OCI-LY3 (cell line): ENCODE data around the gene HRH1.

Source experiments
- H2AFZ ChIP-seq: fragments of 200-600, 300-600 bp; shearing (Covaris generic); 2 replicates; pipeline ENCODE4 v1.6.0; 2014; ENCODE audit warnings: antibody characterized with exemption, low read depth, low read length
- H3K27ac ChIP-seq: fragments of 200-600, 300-600 bp; sonication (generic); 2 replicates; pipeline ENCODE4 v1.5.1; 2014; ENCODE audit warnings: mild to moderate bottlenecking, low read length, moderate library complexity, mixed read lengths
- H3K27me3 ChIP-seq: fragments of 200-600, 300-600 bp; sonication (generic); 2 replicates; pipeline ENCODE4 v1.6.1; 2014; ENCODE audit warnings: low read depth, low read length, mixed read lengths
- H3K36me3 ChIP-seq: fragments of 200-600, 300-600 bp; sonication (generic); replicated peaks from 2 replicates; pipeline ENCODE3; 2014; ENCODE audit warnings: low read depth, low read length, mixed read lengths
- H3K4me1 ChIP-seq: fragments of 300-600, 200-600 bp; sonication (generic); 2 replicates; pipeline ENCODE4 v1.6.1; 2014; ENCODE audit warnings: low read length, mixed read lengths
- H3K4me2 ChIP-seq: fragments of 200-600, 300-600 bp; sonication (generic); 2 replicates; pipeline ENCODE4 v1.6.1; 2014; ENCODE audit warnings: low read length, mixed read lengths
- H3K4me3 ChIP-seq: fragments of 300-600, 200-600 bp; sonication (generic); 2 replicates; pipeline ENCODE4 v1.5.1; 2014; ENCODE audit warnings: antibody characterized with exemption, mild to moderate bottlenecking, low read length, moderate library complexity
- H3K79me2 ChIP-seq: fragments of 300-600, 200-600 bp; shearing (Covaris generic); 2 replicates; pipeline ENCODE4 v1.6.1; 2014; ENCODE audit warnings: mild to moderate bottlenecking, low read length, mixed read lengths
- H3K9ac ChIP-seq: fragments of 300-600, 200-600 bp; shearing (Covaris generic); 2 replicates; pipeline ENCODE4 v1.6.0; 2014; ENCODE audit warnings: mild to moderate bottlenecking, low read length, moderate library complexity
- H3K9me3 ChIP-seq: fragments of 200-600, 300-600 bp; shearing (Covaris generic); 2 replicates; pipeline ENCODE4 v1.6.1; 2014; ENCODE audit warnings: low read length, mixed read lengths; ENCODE audit not compliant: insufficient read depth
- H4K20me1 ChIP-seq: fragments of 200-600, 300-600 bp; sonication (generic); 2 replicates; pipeline ENCODE4 v1.6.1; 2016; ENCODE audit warnings: low read length, mixed read lengths; ENCODE audit not compliant: insufficient read depth
- EZH2phosphoT487 ChIP-seq: fragments of 200-600 bp; shearing (Covaris generic); IDR thresholded peaks from 2 replicates; pipeline ENCODE4 v1.6.1; 2018; ENCODE audit warnings: antibody characterized with exemption, mixed run types, low read depth
- TF ChIP-seq, protein P1 (sequence below): fragments of 200-600, 300-600 bp; sonication (generic); IDR thresholded peaks from 2 replicates; pipeline ENCODE4 v1.5.1; 2014; ENCODE audit warnings: antibody characterized with exemption, low read length, low read depth

The HRH1 gene

DNA sequence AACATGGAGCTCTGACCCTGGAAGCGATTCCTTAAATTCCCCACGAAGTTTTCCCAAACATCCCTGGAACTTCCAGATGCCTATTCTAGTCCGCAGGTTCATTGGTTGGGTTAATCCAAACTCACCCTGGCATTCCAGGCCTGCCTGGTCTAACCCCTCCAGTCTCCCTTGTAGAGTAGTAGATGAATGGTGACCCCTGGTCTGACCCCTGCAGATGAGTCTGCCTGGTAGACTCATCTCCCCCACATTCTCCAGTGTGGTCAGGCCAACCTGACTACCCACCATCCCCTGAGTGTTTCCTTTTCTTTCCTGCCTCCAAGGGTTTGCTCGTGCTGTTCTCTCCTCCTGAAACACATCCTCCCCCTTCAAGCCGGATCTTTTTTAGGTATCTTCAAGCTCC is 10.8 kb upstream of the HRH1 start:
- no peak overlapping the region for H3K4me3 ChIP-seq
- H3K4me1 ChIP-seq: peaks cover 22% of the 10 kb centered on the region
- no peak overlapping the region for H2AFZ ChIP-seq
- H4K20me1 ChIP-seq: no peaks in the 10 kb centered on the region
- H3K9ac ChIP-seq: no peak overlapping the region
- no peak for TF ChIP-seq EZH2phosphoT487
- TF ChIP-seq, protein P1, sequence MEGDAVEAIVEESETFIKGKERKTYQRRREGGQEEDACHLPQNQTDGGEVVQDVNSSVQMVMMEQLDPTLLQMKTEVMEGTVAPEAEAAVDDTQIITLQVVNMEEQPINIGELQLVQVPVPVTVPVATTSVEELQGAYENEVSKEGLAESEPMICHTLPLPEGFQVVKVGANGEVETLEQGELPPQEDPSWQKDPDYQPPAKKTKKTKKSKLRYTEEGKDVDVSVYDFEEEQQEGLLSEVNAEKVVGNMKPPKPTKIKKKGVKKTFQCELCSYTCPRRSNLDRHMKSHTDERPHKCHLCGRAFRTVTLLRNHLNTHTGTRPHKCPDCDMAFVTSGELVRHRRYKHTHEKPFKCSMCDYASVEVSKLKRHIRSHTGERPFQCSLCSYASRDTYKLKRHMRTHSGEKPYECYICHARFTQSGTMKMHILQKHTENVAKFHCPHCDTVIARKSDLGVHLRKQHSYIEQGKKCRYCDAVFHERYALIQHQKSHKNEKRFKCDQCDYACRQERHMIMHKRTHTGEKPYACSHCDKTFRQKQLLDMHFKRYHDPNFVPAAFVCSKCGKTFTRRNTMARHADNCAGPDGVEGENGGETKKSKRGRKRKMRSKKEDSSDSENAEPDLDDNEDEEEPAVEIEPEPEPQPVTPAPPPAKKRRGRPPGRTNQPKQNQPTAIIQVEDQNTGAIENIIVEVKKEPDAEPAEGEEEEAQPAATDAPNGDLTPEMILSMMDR: no peak
- H3K79me2 ChIP-seq: no peaks in the 10 kb centered on the region
- H3K27ac ChIP-seq: no peak overlapping the region
- no peaks in the 10 kb centered on the region for H3K36me3 ChIP-seq
- H3K27me3 ChIP-seq: peaks cover 13% of the 10 kb centered on the region; the same call in 1 of the 2 replicates
- no peaks in the 10 kb centered on the region for H3K9me3 ChIP-seq
- no peak overlapping the region for H3K4me2 ChIP-seq

DNA sequence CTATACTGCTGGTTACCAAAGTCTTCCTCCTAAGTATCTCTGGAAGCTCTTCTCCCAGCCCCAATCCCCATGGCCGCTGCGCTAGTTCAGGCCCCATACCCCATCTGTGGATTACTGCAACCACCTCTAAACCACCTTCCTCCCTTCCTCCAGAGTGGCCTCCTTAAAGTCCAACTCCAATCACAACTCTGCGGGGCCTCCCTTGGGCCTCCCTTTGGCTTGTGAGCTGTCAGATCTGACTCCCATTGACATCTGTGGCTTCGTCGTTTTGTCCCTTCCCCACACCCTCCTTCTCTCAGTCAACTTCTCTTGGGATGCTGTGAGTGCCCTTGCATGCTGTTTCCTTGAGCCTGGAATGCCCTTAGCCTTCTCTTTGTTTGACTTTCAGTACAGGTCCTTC is 9.3 kb upstream of the HRH1 start:
- no peak overlapping the region for H3K27ac ChIP-seq

GRCh38 chr3:11145888-11146287 is 8.4 kb upstream of the HRH1 start:
- H3K4me2 ChIP-seq: no peak overlapping the region
- H3K36me3 ChIP-seq: no peaks in the 10 kb centered on the region
- no peak overlapping the region for H3K4me3 ChIP-seq
- H3K4me1 ChIP-seq: peaks cover 7% of the 10 kb centered on the region
- H3K9ac ChIP-seq: no peak overlapping the region
- H3K27ac ChIP-seq: no peak overlapping the region
- peaks cover 21% of the 10 kb centered on the region; the same call in 1 of the 2 replicates for H3K27me3 ChIP-seq
- H2AFZ ChIP-seq: no peak overlapping the region
- H4K20me1 ChIP-seq: no peaks in the 10 kb centered on the region
- no peaks in the 10 kb centered on the region for H3K79me2 ChIP-seq
- no peaks in the 10 kb centered on the region for H3K9me3 ChIP-seq
- TF ChIP-seq, protein P1: no peak
- no peak for TF ChIP-seq EZH2phosphoT487

More for the DNA sequence above, 9.3 kb upstream of the HRH1 start:
- Histone ChIP-seq H3K36me3 (no peaks in the 10 kb centered on the region), H3K79me2 (no peaks in the 10 kb centered on the region), H3K9me3 (no peaks in the 10 kb centered on the region), H2AFZ (no peak overlapping the region), H3K9ac (no peak overlapping the region), H3K4me3 (no peak overlapping the region), H3K4me2 (no peak overlapping the region), H4K20me1 (no peaks in the 10 kb centered on the region), H3K4me1 (peaks cover 16% of the 10 kb centered on the region), H3K27me3 (peaks cover 21% of the 10 kb centered on the region; the same call in 1 of the 2 replicates)
- no peak for TF ChIP-seq EZH2phosphoT487
- TF ChIP-seq, protein P1: no peak

DNA sequence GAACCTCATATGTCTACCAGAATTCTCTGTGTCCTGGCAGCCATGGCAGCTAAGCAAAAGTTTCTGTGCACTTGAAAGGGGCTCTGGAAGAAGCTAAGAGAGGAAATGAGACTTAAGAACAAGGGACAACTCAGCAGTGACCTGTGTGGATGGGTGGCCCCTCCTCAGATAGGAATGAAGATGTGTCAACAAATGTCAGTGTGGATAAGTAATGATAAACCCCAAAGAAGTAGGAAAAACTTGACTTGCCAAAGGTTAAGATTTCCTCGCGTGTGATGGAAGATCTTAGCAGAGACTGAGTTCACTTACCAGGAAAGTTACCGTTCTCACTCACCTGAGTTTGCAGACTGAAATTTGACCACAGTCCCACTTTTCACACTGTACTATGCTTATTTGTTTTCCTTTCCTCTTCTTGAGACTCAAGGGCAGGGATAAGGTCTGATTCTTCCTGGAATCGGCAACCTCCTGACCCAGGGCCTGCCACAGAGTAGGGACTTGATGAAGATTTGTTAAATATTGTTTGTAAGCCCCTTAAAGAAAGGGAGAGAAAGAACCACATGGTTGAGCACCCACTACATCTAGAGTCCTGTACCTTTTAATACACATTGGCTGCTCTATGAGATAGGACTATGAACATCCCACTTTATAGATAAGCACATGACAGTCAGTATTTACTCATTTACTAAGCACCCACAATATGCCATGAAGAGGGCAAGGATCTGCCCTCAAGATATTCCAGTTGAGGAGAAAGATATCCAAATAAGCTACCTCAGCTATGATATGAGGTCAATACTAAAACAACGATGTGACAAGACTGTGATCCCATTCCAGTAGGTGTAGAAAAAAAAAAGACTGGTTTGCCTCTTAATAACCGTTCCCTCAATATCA is 7.3 kb upstream of the HRH1 start:
- Histone ChIP-seq H4K20me1 (no peaks in the 10 kb centered on the region), H3K27me3 (peaks cover 15% of the 10 kb centered on the region; the same call in 1 of the 2 replicates), H3K4me1 (no peaks in the 10 kb centered on the region), H2AFZ (no peak overlapping the region), H3K9ac (no peak overlapping the region), H3K79me2 (no peaks in the 10 kb centered on the region), H3K4me2 (no peak overlapping the region), H3K27ac (no peak overlapping the region), H3K9me3 (no peaks in the 10 kb centered on the region), H3K4me3 (no peak overlapping the region), H3K36me3 (no peaks in the 10 kb centered on the region)
- TF ChIP-seq EZH2phosphoT487: no peak
- TF ChIP-seq, protein P1: no peak
